Neuronal stem cell (in vitro differentiated cells): ENCODE data around the gene ZNF609.
A peak's percentile ranks its signal among the peaks of the same experiment; 100 is the strongest.

Experiments used
- DNase-seq: peaks from one replicate; pipeline ENCODE4 v3.0.0-alpha.2; 2013; ENCODE audit warnings: low spot score
- H2AFZ ChIP-seq: one replicate; pipeline ENCODE4 v1.6.1; 2013; ENCODE audit warnings: mild to moderate bottlenecking, low read length, inconsistent platforms
- H2AK5ac ChIP-seq: 2 replicates; pipeline ENCODE4 v1.6.1; 2013; ENCODE audit warnings: low read depth, mild to moderate bottlenecking, inconsistent platforms, low read length, moderate library complexity, mixed read lengths
- H2BK120ac ChIP-seq: 2 replicates; pipeline ENCODE4 v1.6.1; 2013; ENCODE audit warnings: low read depth, mild to moderate bottlenecking, inconsistent platforms, low read length, moderate library complexity, mixed read lengths
- H2BK12ac ChIP-seq: one replicate; pipeline ENCODE4 v1.6.1; 2013; ENCODE audit warnings: low read length, inconsistent platforms
- H2BK15ac ChIP-seq: 2 replicates; pipeline ENCODE4 v1.6.1; 2013; ENCODE audit warnings: mild to moderate bottlenecking, low read length, inconsistent platforms, mixed read lengths
- H2BK5ac ChIP-seq: one replicate; pipeline ENCODE4 v1.6.1; 2013; ENCODE audit warnings: inconsistent platforms, mild to moderate bottlenecking, low read length, moderate library complexity
- H3K14ac ChIP-seq: one replicate; pipeline ENCODE4 v1.6.1; 2013; ENCODE audit warnings: low read length, inconsistent platforms
- H3K18ac ChIP-seq: 2 replicates; pipeline ENCODE4 v1.6.1; 2013; ENCODE audit warnings: low read length, inconsistent platforms
- H3K23ac ChIP-seq: 2 replicates; pipeline ENCODE4 v1.6.1; 2013; ENCODE audit warnings: low read depth, mild to moderate bottlenecking, mixed read lengths, low read length, inconsistent platforms; ENCODE audit not compliant: poor library complexity
- H3K27ac ChIP-seq: replicated peaks from 3 replicates; pipeline ENCODE4 v1.5.1; 2013; ENCODE audit warnings: low read length, inconsistent platforms
- H3K27me3 ChIP-seq, 3 experiments: 2 replicates each; pipeline ENCODE4 v1.6.1; 2013; ENCODE audit warnings: low read length in 3 of 3, mild to moderate bottlenecking in 2 of 3, inconsistent platforms in 1 of 3, low read depth in 1 of 3, mixed read lengths in 1 of 3, moderate library complexity in 1 of 3; ENCODE audit not compliant: control insufficient read depth in 3 of 3, insufficient read depth in 3 of 3
- H3K36me3 ChIP-seq, 2 donors: replicated peaks in 1 of 2; 2 replicates each; pipeline ENCODE4 v1.6.1; 2013; ENCODE audit warnings: low read length in 2 of 2; ENCODE audit not compliant: control insufficient read depth in 2 of 2, insufficient read depth in 2 of 2
- H3K4ac ChIP-seq: 2 replicates; pipeline ENCODE4 v1.6.1; 2013; ENCODE audit warnings: inconsistent platforms, mild to moderate bottlenecking, low read length, moderate library complexity
- H3K4me1 ChIP-seq, 2 donors: 1 replicate in 1 of 2; 2 replicates in 1 of 2; pipeline ENCODE4 v1.6.1; 2013; ENCODE audit warnings: low read length in 2 of 2, low read depth in 1 of 2; ENCODE audit not compliant: control insufficient read depth in 2 of 2, insufficient read depth in 1 of 2
- H3K4me2 ChIP-seq: one replicate; pipeline ENCODE4 v1.6.1; 2013; ENCODE audit warnings: mild to moderate bottlenecking, low read length, inconsistent platforms; ENCODE audit not compliant: insufficient read depth, poor library complexity, severe bottlenecking
- H3K4me3 ChIP-seq, 2 donors: 2 replicates each; pipeline ENCODE4 v1.5.1; 2013; ENCODE audit warnings: low read length in 2 of 2, mild to moderate bottlenecking in 2 of 2, inconsistent platforms in 1 of 2, moderate library complexity in 1 of 2
- H3K79me1 ChIP-seq: one replicate; pipeline ENCODE4 v1.6.1; 2013; ENCODE audit warnings: low read depth, mild to moderate bottlenecking, inconsistent platforms, low read length, moderate library complexity
- H3K9ac ChIP-seq: one replicate; pipeline ENCODE4 v1.6.1; 2013; ENCODE audit warnings: mild to moderate bottlenecking, low read depth, low read length, inconsistent platforms; ENCODE audit not compliant: poor library complexity
- H3K9me3 ChIP-seq, 2 donors: replicated peaks in 1 of 2; 2 replicates each; pipeline versions ENCODE3 to v1.6.1; 2013; ENCODE audit warnings: low read length in 2 of 2, mild to moderate bottlenecking in 2 of 2, inconsistent platforms in 1 of 2, low read depth in 1 of 2, mixed read lengths in 1 of 2, moderate library complexity in 1 of 2; ENCODE audit not compliant: control insufficient read depth in 2 of 2, insufficient read depth in 1 of 2
- H4K8ac ChIP-seq: one replicate; pipeline ENCODE4 v1.6.1; 2013; ENCODE audit warnings: low read depth, mild to moderate bottlenecking, inconsistent platforms, low read length, moderate library complexity
- H4K91ac ChIP-seq: one replicate; pipeline ENCODE4 v1.6.1; 2013; ENCODE audit warnings: low read length, low read depth, mild to moderate bottlenecking, inconsistent platforms; ENCODE audit not compliant: poor library complexity
- WGBS, 2 donors: extraction: QIAGEN DNeasy Blood & Tissue Kit; methylation state at CpG; one replicate each; pipeline ENCODE4 v1.1.7; 2013; ENCODE audit warnings: missing lambda C conversion rate in 2 of 2, mixed read lengths in 1 of 2; ENCODE audit not compliant: insufficient read length in 2 of 2, insufficient replicate concordance in 1 of 2; ENCODE audit errors: extremely low coverage in 2 of 2; 5-methylcytosine and 5-hydroxymethylcytosine counted together

Gene ZNF609

DNA sequence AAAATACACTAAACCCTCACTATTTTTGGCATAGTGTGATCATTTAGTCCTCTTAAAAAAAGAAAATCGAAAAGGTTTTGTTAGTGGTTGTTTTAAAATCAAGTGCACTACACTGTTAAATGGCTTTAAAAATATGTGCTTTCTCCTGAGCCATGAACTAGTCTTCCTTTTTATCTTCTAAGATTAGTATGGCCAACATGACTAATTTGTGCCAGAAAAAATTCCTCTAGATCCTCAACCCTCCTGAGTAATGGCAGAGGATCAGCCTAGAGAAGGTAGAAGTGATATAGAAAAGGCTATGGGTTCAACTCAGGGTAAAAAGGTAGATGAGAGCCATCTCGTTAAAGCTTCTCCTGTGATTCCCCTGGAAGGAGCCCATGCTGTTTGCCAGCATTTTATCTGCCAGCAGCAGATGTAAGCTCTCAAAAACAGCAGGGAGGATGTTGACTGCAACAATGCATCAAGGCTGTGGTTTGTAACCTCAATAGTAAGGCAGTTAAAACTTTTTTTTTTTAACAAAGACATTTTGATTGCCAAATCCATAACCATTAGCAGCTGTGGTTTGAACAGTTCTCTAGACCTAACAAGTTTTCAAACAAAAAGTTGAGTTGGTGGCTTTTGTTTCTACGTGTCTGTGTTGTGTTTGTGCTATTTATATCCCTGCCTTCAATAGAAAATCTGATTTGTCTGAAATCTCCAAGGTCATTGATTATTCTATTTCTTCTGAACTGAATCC lies 30.2 kb upstream of the ZNF609 start:
- no peak overlapping the region for H3K14ac ChIP-seq
- peaks cover 0 to 7% of the 10 kb centered on the region in 2 donors for H3K4me1 ChIP-seq
- no peaks in the 10 kb centered on the region for H3K79me1 ChIP-seq
- H2BK12ac ChIP-seq: no peak overlapping the region
- H2AK5ac ChIP-seq: no peak overlapping the region
- no peak overlapping the region for H3K4ac ChIP-seq
- H3K36me3 ChIP-seq: peaks cover 0 to 38% of the 10 kb centered on the region in 2 donors
- H3K4me2 ChIP-seq: no peak overlapping the region
- H3K9me3 ChIP-seq: no peaks in the 10 kb centered on the region
- no peak overlapping the region for H3K23ac ChIP-seq
- no peak overlapping the region for H2AFZ ChIP-seq
- H3K27ac ChIP-seq: no peak overlapping the region
- no peak overlapping the region for H3K18ac ChIP-seq
- no peaks in the 10 kb centered on the region for H3K27me3 ChIP-seq
- no CpG with 5 or more reads among the region's 3 CpGs for WGBS, 2 donors
- peak; percentile 18 for DNase-seq
- no peak overlapping the region for H3K4me3 ChIP-seq
- no peak overlapping the region for H4K8ac ChIP-seq
- no peak overlapping the region for H2BK5ac ChIP-seq
- H3K9ac ChIP-seq: no peak overlapping the region
- H2BK15ac ChIP-seq: no peak overlapping the region
- no peak overlapping the region for H4K91ac ChIP-seq
- H2BK120ac ChIP-seq: no peak overlapping the region

DNA sequence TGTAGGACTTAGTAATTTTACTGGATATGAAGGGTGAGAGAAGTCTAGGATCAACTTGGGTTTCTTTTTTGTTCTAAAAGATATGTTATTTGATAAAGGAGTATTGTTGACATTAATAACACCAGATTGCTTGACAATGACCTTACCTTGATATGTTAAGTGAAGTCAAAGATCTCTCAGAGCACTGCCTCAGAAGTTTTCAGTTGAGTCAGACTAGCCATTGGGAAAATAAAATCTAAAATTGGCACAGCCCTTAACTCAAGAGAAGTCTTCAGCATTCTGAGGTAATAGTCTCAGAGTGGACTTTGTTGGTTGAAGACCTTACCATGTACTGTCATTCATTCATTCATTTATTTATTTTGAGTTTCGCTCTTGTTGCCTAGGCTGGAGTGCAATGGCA lies 22.4 kb upstream of the ZNF609 start:
- no peak overlapping the region for H3K14ac ChIP-seq
- no peaks in the 10 kb centered on the region for H3K27me3 ChIP-seq
- no peak overlapping the region for H2BK12ac ChIP-seq
- no peaks in the 10 kb centered on the region for H3K9me3 ChIP-seq
- H3K23ac ChIP-seq: no peak overlapping the region
- no peak overlapping the region for H3K4ac ChIP-seq
- H3K18ac ChIP-seq: no peak overlapping the region
- H2AK5ac ChIP-seq: no peak overlapping the region
- no peaks in the 10 kb centered on the region for H3K4me1 ChIP-seq
- H3K36me3 ChIP-seq: peaks cover 0 to 4% of the 10 kb centered on the region in 2 donors
- H3K27ac ChIP-seq: no peak overlapping the region
- no peak for DNase-seq
- H3K9ac ChIP-seq: no peak overlapping the region
- H4K91ac ChIP-seq: no peak overlapping the region
- no peak overlapping the region for H2BK120ac ChIP-seq
- H4K8ac ChIP-seq: no peak overlapping the region
- no peak overlapping the region for H2BK15ac ChIP-seq
- H3K79me1 ChIP-seq: no peaks in the 10 kb centered on the region
- no peak overlapping the region for H3K4me3 ChIP-seq
- no CpG with 5 or more reads among the region's 1 CpG for WGBS, 2 donors
- H3K4me2 ChIP-seq: no peak overlapping the region
- no peak overlapping the region for H2AFZ ChIP-seq
- H2BK5ac ChIP-seq: no peak overlapping the region

DNA sequence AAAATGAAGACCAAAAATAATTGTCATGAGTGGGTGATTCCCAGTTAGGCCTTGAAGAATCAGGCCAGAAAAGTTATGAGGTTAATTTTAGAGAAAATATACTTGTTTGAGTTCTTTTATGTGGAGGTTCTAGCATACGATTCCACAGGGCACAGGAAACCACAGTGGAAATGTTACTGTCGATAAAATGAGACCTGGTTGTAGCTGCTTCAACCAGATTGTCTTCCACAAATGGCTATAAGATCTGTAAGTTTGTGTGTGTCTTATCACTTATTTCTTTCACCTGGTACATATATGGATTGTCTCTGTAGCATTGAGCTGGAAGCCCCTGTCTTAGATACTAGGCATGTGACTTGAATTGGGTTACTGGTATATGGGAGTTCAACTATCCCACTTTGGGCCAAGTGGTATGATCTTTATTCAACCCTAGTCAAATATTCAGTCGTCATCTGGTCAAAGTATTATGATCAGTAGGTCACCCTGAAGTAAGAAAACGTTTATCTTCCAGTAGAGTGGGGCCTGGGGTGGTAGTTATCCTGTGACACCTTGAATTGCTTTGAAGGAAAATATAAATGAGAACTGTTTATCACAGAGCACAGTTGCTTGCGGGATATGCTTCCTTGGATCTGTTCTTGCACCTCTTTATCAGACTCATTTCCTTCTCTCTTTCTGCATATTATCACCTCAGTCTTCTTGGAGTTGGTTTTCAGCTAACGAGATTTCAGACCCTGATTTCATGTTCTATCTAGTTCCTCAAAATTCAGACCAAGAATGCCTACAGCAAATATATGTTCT lies 21.5 kb upstream of the ZNF609 start:
- no peak overlapping the region for H2BK12ac ChIP-seq
- no peak overlapping the region for H2BK5ac ChIP-seq
- no peak overlapping the region for H3K27ac ChIP-seq
- no peak overlapping the region for H3K9ac ChIP-seq
- H3K4me3 ChIP-seq: no peak overlapping the region
- no peak overlapping the region for H2AK5ac ChIP-seq
- H3K4me1 ChIP-seq: no peaks in the 10 kb centered on the region
- H2BK15ac ChIP-seq: no peak overlapping the region
- H2BK120ac ChIP-seq: no peak overlapping the region
- H3K18ac ChIP-seq: no peak overlapping the region
- H3K23ac ChIP-seq: no peak overlapping the region
- no peak for DNase-seq
- WGBS, 2 donors: no CpG with 5 or more reads among the region's 6 CpGs
- no peak overlapping the region for H3K14ac ChIP-seq
- H2AFZ ChIP-seq: no peak overlapping the region
- H3K36me3 ChIP-seq: no peaks in the 10 kb centered on the region
- no peaks in the 10 kb centered on the region for H3K79me1 ChIP-seq
- no peak overlapping the region for H3K4ac ChIP-seq
- H4K91ac ChIP-seq: no peak overlapping the region
- no peaks in the 10 kb centered on the region for H3K27me3 ChIP-seq
- no peak overlapping the region for H4K8ac ChIP-seq
- no peak overlapping the region for H3K4me2 ChIP-seq
- no peaks in the 10 kb centered on the region for H3K9me3 ChIP-seq

- Histone ChIP-seq H3K14ac (no peak overlapping the region), H3K4me3 (no peak overlapping the region), H3K4me2 (no peak overlapping the region), H2BK5ac (no peak overlapping the region), H3K23ac (no peak overlapping the region), H4K91ac (no peak overlapping the region), H3K9ac (no peak overlapping the region), H2AK5ac (no peak overlapping the region), H3K36me3 (peaks cover 2 to 19% of the 10 kb centered on the region in 2 donors), H3K4ac (no peak overlapping the region), H3K9me3 (no peaks in the 10 kb centered on the region), H4K8ac (no peak overlapping the region), H2BK120ac (no peak overlapping the region), H3K79me1 (no peaks in the 10 kb centered on the region), H3K4me1 (no peaks in the 10 kb centered on the region), H3K18ac (no peak overlapping the region), H3K27me3 (no peaks in the 10 kb centered on the region), H3K27ac (no peak overlapping the region), H2BK12ac (no peak overlapping the region), H2AFZ (no peak overlapping the region), H2BK15ac (no peak overlapping the region)
- no CpG with 5 or more reads among the region's 3 CpGs for WGBS, 2 donors
- DNase-seq: no peak
These were observed 18.5 kb upstream of the ZNF609 start for GRCh38 chr15:64441852-64442251.
